ENCODE data around the gene SEC14L6. TPM values are rescaled to one million over a fixed set of nuclear protein-coding genes. Genes with fewer than 3 reads are reported as not detected.
A peak's percentile ranks its signal among the peaks of the same experiment; 100 is the strongest.
"Not testable (repeated sequence)": the region's sequence is repeated elsewhere in the genome, so short reads cannot be mapped to it uniquely, and the experiment has no call there.

SEC14L6 gene
- total RNA-seq, 1 donor from 2014 or later = 11.6 TPM

- peak; percentile 45 for TF ChIP-seq CTCF (conservative IDR thresholded peaks at IDR 0.05; ENCODE audit: low read depth, low read length)
These were observed 14.2 kb upstream of the SEC14L6 start for GRCh38 chr22:30560643-30561202.

GRCh38 chr22:30559889-30560288 is 13.3 kb upstream of the SEC14L6 start:
- TF ChIP-seq CTCF (conservative IDR thresholded peaks at IDR 0.05; ENCODE audit: low read depth, low read length) = no peak

More at GRCh38 chr22:30560643-30561202, 14.2 kb upstream of the SEC14L6 start:
- peak overlapping the region; percentile 43 for H3K4me3 ChIP-seq (ENCODE audit: low read depth, low read length)
- not testable (repeated sequence) for DNase-seq (ENCODE audit: low read depth)

GRCh38 chr22:30557243-30557642 is 10.7 kb upstream of the SEC14L6 start:
- TF ChIP-seq CTCF (conservative IDR thresholded peaks at IDR 0.05; ENCODE audit: low read depth, low read length) = no peak
- no peak overlapping the region for H3K4me3 ChIP-seq (ENCODE audit: low read depth, low read length)
- DNase-seq (ENCODE audit: low read depth) = no peak

More at GRCh38 chr22:30559889-30560288, 13.3 kb upstream of the SEC14L6 start:
- DNase-seq (ENCODE audit: low read depth) = no peak
- peak overlapping the region; percentile 43 for H3K4me3 ChIP-seq (ENCODE audit: low read depth, low read length)

GRCh38 chr22:30556388-30556787 is 9.8 kb upstream of the SEC14L6 start:
- no peak overlapping the region for H3K4me3 ChIP-seq (ENCODE audit: low read depth, low read length)
- no peak for DNase-seq (ENCODE audit: low read depth)
- peak; percentile 33 for TF ChIP-seq CTCF (conservative IDR thresholded peaks at IDR 0.05; ENCODE audit: low read depth, low read length)

- TF ChIP-seq CTCF (conservative IDR thresholded peaks at IDR 0.05; ENCODE audit: low read depth, low read length) = no peak
- no peak for DNase-seq (ENCODE audit: low read depth)
- H3K4me3 ChIP-seq (ENCODE audit: low read depth, low read length) = no peak overlapping the region
These were observed 9.0 kb upstream of the SEC14L6 start for GRCh38 chr22:30555282-30556210.

GRCh38 chr22:30553971-30554370 is 7.4 kb upstream of the SEC14L6 start:
- TF ChIP-seq CTCF (conservative IDR thresholded peaks at IDR 0.05; ENCODE audit: low read depth, low read length) = no peak
- DNase-seq (ENCODE audit: low read depth) = no peak

More at GRCh38 chr22:30553971-30554370, 7.4 kb upstream of the SEC14L6 start:
- H3K4me3 ChIP-seq (ENCODE audit: low read depth, low read length) = no peak overlapping the region
